Activated naive CD8-positive, alpha-beta T cell (primary cell): Measurements from ENCODE around the gene HOXA9.

Experiments used
- H3K27ac Mint-ChIP-seq: one replicate; pipeline ENCODE4 v1.8.0; 2021; ENCODE audit warnings: mixed read lengths
- H3K27me3 Mint-ChIP-seq: one replicate; pipeline ENCODE4 v1.8.0; 2021; ENCODE audit warnings: mixed read lengths
- H3K36me3 Mint-ChIP-seq: one replicate; pipeline ENCODE4 v1.8.0; 2021; ENCODE audit warnings: mixed read lengths
- H3K4me1 Mint-ChIP-seq: one replicate; pipeline ENCODE4 v1.8.0; 2021; ENCODE audit warnings: low read depth, mixed read lengths
- H3K4me3 Mint-ChIP-seq: one replicate; pipeline ENCODE4 v1.8.0; 2021; ENCODE audit warnings: mild to moderate bottlenecking, mixed read lengths
- H3K9me3 Mint-ChIP-seq: one replicate; pipeline ENCODE4 v1.8.0; 2021; ENCODE audit warnings: low read depth, mixed read lengths

The HOXA9 gene

GRCh38 chr7:27176962-27177794 is 11.8 kb upstream of the HOXA9 start:
- H3K27ac Mint-ChIP-seq = no peak overlapping the region
- H3K27me3 Mint-ChIP-seq = peaks cover 31% of the 10 kb centered on the region
- H3K9me3 Mint-ChIP-seq = no peaks in the 10 kb centered on the region
- H3K4me1 Mint-ChIP-seq = peaks cover 7% of the 10 kb centered on the region
- no peaks in the 10 kb centered on the region for H3K36me3 Mint-ChIP-seq
- H3K4me3 Mint-ChIP-seq = no peak overlapping the region

GRCh38 chr7:27176524-27176845 is 11.1 kb upstream of the HOXA9 start:
- Mint-ChIP-seq H3K4me1 (peaks cover 14% of the 10 kb centered on the region), H3K27ac (no peak overlapping the region), H3K36me3 (no peaks in the 10 kb centered on the region), H3K9me3 (no peaks in the 10 kb centered on the region), H3K4me3 (no peak overlapping the region), H3K27me3 (peaks cover 34% of the 10 kb centered on the region)

GRCh38 chr7:27175626-27176523 is 10.5 kb upstream of the HOXA9 start:
- Mint-ChIP-seq H3K9me3 (no peaks in the 10 kb centered on the region), H3K4me3 (no peak overlapping the region), H3K27me3 (peaks cover 33% of the 10 kb centered on the region), H3K4me1 (peaks cover 17% of the 10 kb centered on the region), H3K36me3 (no peaks in the 10 kb centered on the region), H3K27ac (no peak overlapping the region)

GRCh38 chr7:27174874-27175625 is 9.7 kb upstream of the HOXA9 start:
- no peaks in the 10 kb centered on the region for H3K36me3 Mint-ChIP-seq
- H3K27ac Mint-ChIP-seq = no peak overlapping the region
- H3K27me3 Mint-ChIP-seq = peaks cover 39% of the 10 kb centered on the region
- H3K9me3 Mint-ChIP-seq = no peaks in the 10 kb centered on the region
- H3K4me1 Mint-ChIP-seq = peaks cover 22% of the 10 kb centered on the region
- H3K4me3 Mint-ChIP-seq = peak overlapping the region; percentile 71

- Mint-ChIP-seq H3K27me3 (peaks cover 33% of the 10 kb centered on the region), H3K36me3 (no peaks in the 10 kb centered on the region), H3K4me3 (peak within 1 kb of the TSS; percentile 71), H3K9me3 (no peaks in the 10 kb centered on the region), H3K4me1 (peaks cover 19% of the 10 kb centered on the region), H3K27ac (no peak within 1 kb of the TSS)
Observed at GRCh38 chr7:27173956-27174873, 8.9 kb upstream of the HOXA9 start, which contains the start of gene HOXA10. Gene HOXA10, minus strand, starts transcription at chr7:27174320. Its CDS starts 14 bp downstream, at chr7:27174306.

- Mint-ChIP-seq H3K9me3 (no peaks in the 10 kb centered on the region), H3K4me3 (no peak overlapping the region), H3K27me3 (peaks cover 32% of the 10 kb centered on the region), H3K36me3 (no peaks in the 10 kb centered on the region), H3K27ac (no peak overlapping the region), H3K4me1 (peaks cover 23% of the 10 kb centered on the region)
Observed at GRCh38 chr7:27173511-27173955, 8.2 kb upstream of the HOXA9 start.

GRCh38 chr7:27172823-27173510 is 7.6 kb upstream of the HOXA9 start:
- H3K36me3 Mint-ChIP-seq = no peaks in the 10 kb centered on the region
- H3K27ac Mint-ChIP-seq = no peak overlapping the region
- H3K4me1 Mint-ChIP-seq = peaks cover 26% of the 10 kb centered on the region
- peak overlapping the region; percentile 57 for H3K4me3 Mint-ChIP-seq
- peaks cover 34% of the 10 kb centered on the region for H3K27me3 Mint-ChIP-seq
- H3K9me3 Mint-ChIP-seq = no peaks in the 10 kb centered on the region

- H3K36me3 Mint-ChIP-seq = no peaks in the 10 kb centered on the region
- H3K27ac Mint-ChIP-seq = peak overlapping the region; percentile 18
- peaks cover 39% of the 10 kb centered on the region for H3K27me3 Mint-ChIP-seq
- H3K4me1 Mint-ChIP-seq = peaks cover 27% of the 10 kb centered on the region
- no peaks in the 10 kb centered on the region for H3K9me3 Mint-ChIP-seq
- H3K4me3 Mint-ChIP-seq = peak overlapping the region; percentile 57
Observed at GRCh38 chr7:27172315-27172774, 7.0 kb upstream of the HOXA9 start.

GRCh38 chr7:27171637-27172314 is 6.4 kb upstream of the HOXA9 start:
- Mint-ChIP-seq H3K9me3 (no peaks in the 10 kb centered on the region), H3K4me3 (peak overlapping the region; percentile 57), H3K36me3 (no peaks in the 10 kb centered on the region), H3K27me3 (peaks cover 43% of the 10 kb centered on the region), H3K27ac (peak overlapping the region; percentile 18), H3K4me1 (peaks cover 30% of the 10 kb centered on the region)

GRCh38 chr7:27171325-27171636 is 5.9 kb upstream of the HOXA9 start:
- Mint-ChIP-seq H3K4me3 (no peak overlapping the region), H3K4me1 (peaks cover 31% of the 10 kb centered on the region), H3K36me3 (no peaks in the 10 kb centered on the region), H3K27me3 (peaks cover 45% of the 10 kb centered on the region), H3K9me3 (no peaks in the 10 kb centered on the region), H3K27ac (peak overlapping the region; percentile 12)

- no peaks in the 10 kb centered on the region for H3K36me3 Mint-ChIP-seq
- H3K4me1 Mint-ChIP-seq = peaks cover 35% of the 10 kb centered on the region
- no peaks in the 10 kb centered on the region for H3K9me3 Mint-ChIP-seq
- H3K4me3 Mint-ChIP-seq = peak overlapping the region; percentile 17
- peaks cover 47% of the 10 kb centered on the region for H3K27me3 Mint-ChIP-seq
- peak overlapping the region; percentile 12 for H3K27ac Mint-ChIP-seq
Observed at GRCh38 chr7:27170426-27171324, 5.3 kb upstream of the HOXA9 start.

- peaks cover 46% of the 10 kb centered on the region for H3K27me3 Mint-ChIP-seq
- peaks cover 38% of the 10 kb centered on the region for H3K4me1 Mint-ChIP-seq
- H3K4me3 Mint-ChIP-seq = peak overlapping the region; percentile 17
- no peaks in the 10 kb centered on the region for H3K36me3 Mint-ChIP-seq
- no peak overlapping the region for H3K27ac Mint-ChIP-seq
- no peaks in the 10 kb centered on the region for H3K9me3 Mint-ChIP-seq
Observed at GRCh38 chr7:27169658-27170425, 4.5 kb upstream of the HOXA9 start.
